GM18870 (cell line): ENCODE results near the gene ARID3C.
"Not testable (repeated sequence)": the region's sequence is repeated elsewhere in the genome, so short reads cannot be mapped to it uniquely, and the experiment has no call there.

Source experiments
- ATAC-seq: cut with Tn5 transposase; IDR thresholded peaks from one replicate; pipeline ENCODE4 v1.9.1; 2021; ENCODE audit warnings: moderate library complexity; ENCODE audit not compliant: unreplicated experiment

The ARID3C gene

GRCh38 chr9:34653151-34654072 lies 24.5 kb upstream of the ARID3C start:
- no peak for ATAC-seq

GRCh38 chr9:34652602-34653000 lies 23.7 kb upstream of the ARID3C start:
- no peak for ATAC-seq

- no peak for ATAC-seq
Measured at GRCh38 chr9:34651876-34652601, 23.2 kb upstream of the ARID3C start, which contains the start of gene IL11RA. Gene IL11RA (plus strand): TSS chr9:34652185. CDS start chr9:34655218, 3,033 bp downstream.

- no peak for ATAC-seq
Measured at GRCh38 chr9:34651321-34651720, 22.5 kb upstream of the ARID3C start.

GRCh38 chr9:34650816-34651215 lies 21.9 kb upstream of the ARID3C start:
- no peak for ATAC-seq

- ATAC-seq: no peak
Measured at GRCh38 chr9:34648673-34649072, 19.8 kb upstream of the ARID3C start.

GRCh38 chr9:34647651-34648050 lies 18.8 kb upstream of the ARID3C start:
- ATAC-seq: no peak

- no peak for ATAC-seq
Measured at GRCh38 chr9:34647084-34647403, 18.2 kb upstream of the ARID3C start.

- peak; percentile 70 for ATAC-seq
Measured at GRCh38 chr9:34646211-34647083, 17.6 kb upstream of the ARID3C start, which contains the start of gene GALT. Gene GALT (plus strand): TSS chr9:34646675. CDS start chr9:34646705, 30 bp downstream.

GRCh38 chr9:34644766-34645314 lies 16.0 kb upstream of the ARID3C start:
- ATAC-seq: no peak

GRCh38 chr9:34642679-34643078 lies 13.8 kb upstream of the ARID3C start:
- ATAC-seq: no peak

- ATAC-seq: not testable (repeated sequence)
Measured at GRCh38 chr9:34639322-34639721, 10.5 kb upstream of the ARID3C start.

- ATAC-seq: no peak
Measured at GRCh38 chr9:34638138-34638445, 9.2 kb upstream of the ARID3C start.

GRCh38 chr9:34637356-34638137 lies 8.7 kb upstream of the ARID3C start, which contains the start of gene SIGMAR1:
Gene SIGMAR1 (minus strand): TSS chr9:34637787. CDS start chr9:34637697, 90 bp downstream.
- ATAC-seq: peak; percentile 75

GRCh38 chr9:34636791-34637355 lies 8.0 kb upstream of the ARID3C start:
- peak; percentile 21 for ATAC-seq

GRCh38 chr9:34635556-34635955 lies 6.7 kb upstream of the ARID3C start:
- no peak for ATAC-seq

GRCh38 chr9:34634551-34635248 lies 5.8 kb upstream of the ARID3C start:
- ATAC-seq: no peak

GRCh38 chr9:34633851-34634550 lies 5.1 kb upstream of the ARID3C start:
- no peak for ATAC-seq
